Caco-2 (cell line): ENCODE results near the gene SPATA1. TPM values are rescaled to one million over a fixed set of nuclear protein-coding genes. Genes with fewer than 3 reads are reported as not detected.

Experiments
- BruUV-seq: library from RNA; stranded (reverse); fragments of 400-500 nt; replicated peaks from 2 replicates; lab custom pipeline; 2021; lab: Mats Ljungman, UMichigan
- CTCF ChIA-PET: fragments of 300-600 bp; sonication (Branson Sonifier 250); formaldehyde crosslinking; loops from one replicate; lab custom pipeline; 2022; ENCODE audit warnings: antibody characterized with exemption; lab: Charles Lee
- POLR2A ChIA-PET: fragments of 300-600 bp; sonication (Branson Sonifier 250); formaldehyde crosslinking; loops from one replicate; lab custom pipeline; 2022; ENCODE audit warnings: antibody characterized with exemption; lab: Charles Lee
- DNase-seq, 2 experiments: peaks; one replicate each; pipeline versions ENCODE4 v3.0.0 to v3.0.0-alpha.2; 2020 to 2022
- H3K27me3 ChIP-seq: replicated peaks from 2 replicates; pipeline ENCODE4 v1.6.0; 2011; ENCODE audit warnings: low read length; ENCODE audit not compliant: control insufficient read depth, insufficient read depth
- H3K36me3 ChIP-seq: 2 replicates; pipeline ENCODE4 v1.5.1; 2011; ENCODE audit warnings: low read length; ENCODE audit not compliant: control insufficient read depth, insufficient read depth
- H3K4me1 ChIP-seq: fragments of 250-450 bp; sonication (Bioruptor Pico); 2 replicates; pipeline ENCODE4 v1.5.1; 2020; ENCODE audit warnings: mild to moderate bottlenecking
- H3K4me3 ChIP-seq: 2 replicates; pipeline ENCODE4 v1.5.1; 2011; ENCODE audit warnings: low read depth, mild to moderate bottlenecking, control low read depth, low read length
- H3K9me3 ChIP-seq: fragments of 250-450 bp; sonication (Bioruptor Pico); 2 replicates; pipeline ENCODE4 v1.5.1; 2020; ENCODE audit warnings: mild to moderate bottlenecking, moderate library complexity
- H3K27ac Mint-ChIP-seq: one replicate; pipeline ENCODE4 v1.8.0; 2022; ENCODE audit warnings: mixed read lengths; ENCODE audit not compliant: unreplicated experiment
- H3K27me3 Mint-ChIP-seq: one replicate; pipeline ENCODE4 v1.8.0; 2022; ENCODE audit warnings: mixed read lengths; ENCODE audit not compliant: insufficient read depth, unreplicated experiment
- H3K36me3 Mint-ChIP-seq: one replicate; pipeline ENCODE4 v1.8.0; 2022; ENCODE audit warnings: mild to moderate bottlenecking, mixed read lengths; ENCODE audit not compliant: insufficient read depth, unreplicated experiment
- H3K4me1 Mint-ChIP-seq: one replicate; pipeline ENCODE4 v1.8.0; 2022; ENCODE audit warnings: low read depth, mixed read lengths; ENCODE audit not compliant: unreplicated experiment
- H3K4me3 Mint-ChIP-seq: one replicate; pipeline ENCODE4 v1.8.0; 2022; ENCODE audit warnings: mild to moderate bottlenecking, moderate library complexity, mixed read lengths; ENCODE audit not compliant: unreplicated experiment
- H3K9me3 Mint-ChIP-seq: one replicate; pipeline ENCODE4 v1.8.0; 2022; ENCODE audit warnings: mixed read lengths; ENCODE audit not compliant: unreplicated experiment
- CTCF ChIP-seq, 2 experiments: fragments of 200-600 bp in 1 of 2; IDR thresholded peaks; 1 replicate in 1 of 2; 2 replicates in 1 of 2; pipeline versions ENCODE4 v1.5.1 to v1.8.0; 2011 to 2022; ENCODE audit warnings: antibody characterized with exemption in 1 of 2, control low read depth in 1 of 2, inconsistent platforms in 1 of 2, low read depth in 1 of 2, low read length in 1 of 2, mild to moderate bottlenecking in 1 of 2, moderate library complexity in 1 of 2; ENCODE audit not compliant: insufficient read depth in 1 of 2, severe bottlenecking in 1 of 2, unreplicated experiment in 1 of 2
- intact Hi-C: fragments of 100-400 bp; cut with micrococcal nuclease; formaldehyde crosslinking; loops from one replicate; pipeline ENCODE4 v1.10.0; 2022; ENCODE audit not compliant: unreplicated experiment
- total RNA-seq: library from RNA; stranded (reverse); gene quantifications from 2 replicates; pipeline ENCODE4 v1.2.3, GENCODE V29; 2022

Gene SPATA1
- total RNA-seq, 1 experiment from 2014 or later, result 0.57 TPM

GRCh38 chr1:84524590-84524989, 18.4 kb downstream of the SPATA1 start:
- Mint-ChIP-seq H3K9me3 (no peaks in the 10 kb centered on the region), H3K4me3 (no peak overlapping the region), H3K27ac (no peak overlapping the region), H3K36me3 (no peaks in the 10 kb centered on the region), H3K27me3 (peaks cover 3% of the 10 kb centered on the region), H3K4me1 (no peaks in the 10 kb centered on the region)
- BruUV-seq, result no TSS peak
- CTCF ChIA-PET, result no interaction called here
- intact Hi-C loops, result no loop called here
- Histone ChIP-seq H3K27me3 (no peaks in the 10 kb centered on the region), H3K4me3 (no peak overlapping the region), H3K4me1 (no peaks in the 10 kb centered on the region), H3K9me3 (no peaks in the 10 kb centered on the region), H3K36me3 (no peaks in the 10 kb centered on the region)
- DNase-seq, result no peak
- POLR2A ChIA-PET, result no interaction called here
- TF ChIP-seq CTCF (IDR thresholded peaks at IDR 0.05; ENCODE audit: insufficient read depth in 1 of 2, low read depth in 1 of 2, low read length in 1 of 2, severe bottlenecking in 1 of 2, unreplicated experiment in 1 of 2), result no peak

- Histone ChIP-seq H3K4me1 (no peaks in the 10 kb centered on the region), H3K4me3 (no peak overlapping the region), H3K9me3 (no peaks in the 10 kb centered on the region), H3K27me3 (no peaks in the 10 kb centered on the region), H3K36me3 (no peaks in the 10 kb centered on the region)
- intact Hi-C loops, result no loop called here
- Mint-ChIP-seq H3K4me3 (no peak overlapping the region), H3K4me1 (no peaks in the 10 kb centered on the region), H3K9me3 (no peaks in the 10 kb centered on the region), H3K27me3 (no peaks in the 10 kb centered on the region), H3K27ac (no peak overlapping the region), H3K36me3 (no peaks in the 10 kb centered on the region)
- TF ChIP-seq CTCF (IDR thresholded peaks at IDR 0.05; ENCODE audit: insufficient read depth in 1 of 2, low read depth in 1 of 2, low read length in 1 of 2, severe bottlenecking in 1 of 2, unreplicated experiment in 1 of 2), result no peak
- ChIA-PET POLR2A (no interaction called here), CTCF (no interaction called here)
- DNase-seq, result no peak
- no TSS peak for BruUV-seq
Measured at GRCh38 chr1:84525779-84526178, 19.6 kb downstream of the SPATA1 start.

GRCh38 chr1:84538599-84538998, 32.4 kb downstream of the SPATA1 start:
- no peak for TF ChIP-seq CTCF (IDR thresholded peaks at IDR 0.05; ENCODE audit: insufficient read depth in 1 of 2, low read depth in 1 of 2, low read length in 1 of 2, severe bottlenecking in 1 of 2, unreplicated experiment in 1 of 2)
- ChIA-PET POLR2A (no interaction called here), CTCF (no interaction called here)
- H3K4me3 Mint-ChIP-seq, result no peak overlapping the region
- no peaks in the 10 kb centered on the region for H3K36me3 Mint-ChIP-seq
- DNase-seq, result no peak
- intact Hi-C loops, result no loop called here
- H3K27ac Mint-ChIP-seq, result no peak overlapping the region
- Histone ChIP-seq H3K9me3 (no peaks in the 10 kb centered on the region), H3K4me1 (no peaks in the 10 kb centered on the region), H3K27me3 (no peaks in the 10 kb centered on the region), H3K4me3 (no peak overlapping the region), H3K36me3 (no peaks in the 10 kb centered on the region)
- H3K27me3 Mint-ChIP-seq, result no peaks in the 10 kb centered on the region
- no peaks in the 10 kb centered on the region for H3K9me3 Mint-ChIP-seq
- no peaks in the 10 kb centered on the region for H3K4me1 Mint-ChIP-seq
- BruUV-seq, result no TSS peak
